Sigmoid colon (tissue), 7 donors: ENCODE data around the gene BCL2L12. TPM values are rescaled to one million over a fixed set of nuclear protein-coding genes. Genes with fewer than 3 reads are reported as not detected.

Experiments used
- DNase-seq: peaks from one replicate; pipeline ENCODE4 v3.0.0-alpha.2; 2019
- H3K27ac ChIP-seq, 4 donors: fragments of 200-600 bp; sonication (generic); one replicate each; pipeline ENCODE4 v1.5.1; 2016 to 2019; ENCODE audit warnings: mild to moderate bottlenecking in 1 of 4
- H3K27me3 ChIP-seq, 3 donors: fragments of 200-600 bp; sonication (generic); one replicate each; pipeline ENCODE4 v1.5.1; 2019; ENCODE audit warnings: mild to moderate bottlenecking in 1 of 3
- H3K36me3 ChIP-seq, 4 donors: fragments of 200-600 bp; sonication (generic); one replicate each; pipeline ENCODE4 v1.5.1; 2016 to 2019
- H3K4me1 ChIP-seq, 4 donors: fragments of 200-600 bp; sonication (generic); one replicate each; pipeline ENCODE4 v1.5.1; 2017 to 2019
- H3K4me3 ChIP-seq, 4 donors: fragments of 200-600 bp; sonication (generic); one replicate each; pipeline ENCODE4 v1.5.1; 2017 to 2019; ENCODE audit warnings: mild to moderate bottlenecking in 2 of 4, moderate library complexity in 1 of 4
- H3K9me3 ChIP-seq, 4 donors: fragments of 200-600 bp in 3 of 4; sonication (generic) in 3 of 4; one replicate each; pipeline versions ENCODE4 v1.5.1 to v1.6.1; 2013 to 2019
- EP300 ChIP-seq, 4 donors: sonication (generic); formaldehyde crosslinking; IDR thresholded peaks; one replicate each; pipeline ENCODE4 v1.6.1; 2017; ENCODE audit warnings: antibody characterized with exemption in 4 of 4
- POLR2A ChIP-seq, 2 donors: fragments of 450-650 bp; IDR thresholded peaks; one replicate each; pipeline ENCODE4 v1.6.1; 2016; ENCODE audit warnings: antibody characterized with exemption in 2 of 2, mild to moderate bottlenecking in 2 of 2, moderate library complexity in 2 of 2
- POLR2AphosphoS5 ChIP-seq, 4 donors: sonication (generic); formaldehyde crosslinking; IDR thresholded peaks; one replicate each; pipeline ENCODE4 v1.6.1; 2017; ENCODE audit warnings: antibody characterized with exemption in 4 of 4
- WGBS, 2 donors: extraction: QIAGEN DNeasy Blood & Tissue Kit; methylation state at CpG; one replicate each; pipeline ENCODE4 v1.1.7; 2013; 5-methylcytosine and 5-hydroxymethylcytosine counted together
- intact Hi-C: fragments of 100-400 bp; cut with DNase I; formaldehyde crosslinking; loops from one replicate; pipeline ENCODE4 v1.15.1; 2023
- polyA plus RNA-seq, 3 donors: library from polyadenylated mRNA; stranded (reverse); fragments of 200-250 nt; gene quantifications; one replicate each; pipeline ENCODE4 v1.2.3, GENCODE V29; 2013
- total RNA-seq, 4 donors: library from RNA; depleted of rRNA; stranded (reverse); fragments of >200 nt; gene quantifications; one replicate each; pipeline ENCODE4 v1.1.0, GENCODE V29; 2016
- TF ChIP-seq, protein P1 (sequence below), 4 experiments: fragments of 450-650 bp in 3 of 4; fragments of 200-600 bp in 1 of 4; IDR thresholded peaks; one replicate each; pipeline ENCODE4 v1.5.1; 2016 to 2019; ENCODE audit warnings: antibody characterized with exemption in 4 of 4, mild to moderate bottlenecking in 3 of 4, moderate library complexity in 2 of 4
- donor health status: healthy with polysubstance abuse.
- donor health status: Bipolar disorder and iron deficiency.
- donor health status: healthy.

The BCL2L12 gene
- total and polyA plus RNA-seq, 7 donors = 4.6 to 43.6 (median 9.0) TPM

DNA sequence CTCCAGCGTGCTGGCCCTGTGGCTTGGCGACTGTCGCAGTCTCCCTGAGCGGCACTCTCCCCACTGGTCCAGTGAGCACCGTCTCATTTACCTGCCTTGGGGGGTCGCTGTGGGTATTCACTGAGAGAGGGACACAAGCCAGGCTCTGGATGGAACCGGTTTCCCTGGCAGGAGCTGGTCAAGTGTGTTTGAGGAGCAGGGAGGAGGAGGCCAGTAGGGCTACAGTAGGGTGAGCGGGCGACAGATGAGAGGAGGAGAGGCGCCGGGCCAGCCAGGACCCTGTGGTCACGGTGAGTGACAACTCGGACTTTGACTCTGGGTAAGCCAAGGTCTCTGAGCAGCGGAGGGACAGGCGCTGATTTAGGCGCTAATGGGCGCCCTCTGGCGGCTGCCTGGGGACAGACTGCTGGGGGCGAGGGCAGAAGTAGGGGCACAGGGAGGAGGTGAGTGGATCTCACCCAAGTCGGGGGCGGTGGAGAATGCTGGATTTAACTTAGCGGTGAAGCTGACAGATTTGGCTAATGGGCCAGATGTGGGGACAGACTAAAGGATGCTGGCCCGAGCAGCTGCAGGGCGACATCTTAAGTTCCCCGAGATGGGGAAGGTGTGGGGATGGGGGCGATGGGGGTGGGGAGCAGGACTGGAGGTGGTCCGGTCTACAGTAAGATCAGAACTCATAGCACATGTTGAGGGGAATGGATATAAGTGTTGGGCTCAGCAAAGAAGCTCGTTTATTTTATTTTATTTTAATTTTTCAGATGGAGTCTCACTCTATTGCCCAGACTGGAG, 6.6 kb downstream of the BCL2L12 start:
- 18 to 31% methylated on average over 28 of the region's 28 CpGs for WGBS, 2 donors
- Histone ChIP-seq H3K27ac (peak overlapping the region in 3 of 4 donors; percentile 46 to 56 (median 53)), H3K36me3 (peaks cover 0 to 9% (median 0%) of the 10 kb centered on the region in 4 donors), H3K27me3 (no peaks in the 10 kb centered on the region), H3K4me1 (peaks cover 0 to 14% (median 13%) of the 10 kb centered on the region in 4 donors), H3K4me3 (no peak overlapping the region), H3K9me3 (no peaks in the 10 kb centered on the region)
- intact Hi-C loops = no loop called here
- peak; percentile 83 for DNase-seq
- TF ChIP-seq POLR2AphosphoS5 (IDR thresholded peaks at IDR 0.05) = no peak
- TF ChIP-seq, protein P1, sequence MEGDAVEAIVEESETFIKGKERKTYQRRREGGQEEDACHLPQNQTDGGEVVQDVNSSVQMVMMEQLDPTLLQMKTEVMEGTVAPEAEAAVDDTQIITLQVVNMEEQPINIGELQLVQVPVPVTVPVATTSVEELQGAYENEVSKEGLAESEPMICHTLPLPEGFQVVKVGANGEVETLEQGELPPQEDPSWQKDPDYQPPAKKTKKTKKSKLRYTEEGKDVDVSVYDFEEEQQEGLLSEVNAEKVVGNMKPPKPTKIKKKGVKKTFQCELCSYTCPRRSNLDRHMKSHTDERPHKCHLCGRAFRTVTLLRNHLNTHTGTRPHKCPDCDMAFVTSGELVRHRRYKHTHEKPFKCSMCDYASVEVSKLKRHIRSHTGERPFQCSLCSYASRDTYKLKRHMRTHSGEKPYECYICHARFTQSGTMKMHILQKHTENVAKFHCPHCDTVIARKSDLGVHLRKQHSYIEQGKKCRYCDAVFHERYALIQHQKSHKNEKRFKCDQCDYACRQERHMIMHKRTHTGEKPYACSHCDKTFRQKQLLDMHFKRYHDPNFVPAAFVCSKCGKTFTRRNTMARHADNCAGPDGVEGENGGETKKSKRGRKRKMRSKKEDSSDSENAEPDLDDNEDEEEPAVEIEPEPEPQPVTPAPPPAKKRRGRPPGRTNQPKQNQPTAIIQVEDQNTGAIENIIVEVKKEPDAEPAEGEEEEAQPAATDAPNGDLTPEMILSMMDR (IDR thresholded peaks at IDR 0.05) = peak; percentile 66 to 92 (median 80)

DNA sequence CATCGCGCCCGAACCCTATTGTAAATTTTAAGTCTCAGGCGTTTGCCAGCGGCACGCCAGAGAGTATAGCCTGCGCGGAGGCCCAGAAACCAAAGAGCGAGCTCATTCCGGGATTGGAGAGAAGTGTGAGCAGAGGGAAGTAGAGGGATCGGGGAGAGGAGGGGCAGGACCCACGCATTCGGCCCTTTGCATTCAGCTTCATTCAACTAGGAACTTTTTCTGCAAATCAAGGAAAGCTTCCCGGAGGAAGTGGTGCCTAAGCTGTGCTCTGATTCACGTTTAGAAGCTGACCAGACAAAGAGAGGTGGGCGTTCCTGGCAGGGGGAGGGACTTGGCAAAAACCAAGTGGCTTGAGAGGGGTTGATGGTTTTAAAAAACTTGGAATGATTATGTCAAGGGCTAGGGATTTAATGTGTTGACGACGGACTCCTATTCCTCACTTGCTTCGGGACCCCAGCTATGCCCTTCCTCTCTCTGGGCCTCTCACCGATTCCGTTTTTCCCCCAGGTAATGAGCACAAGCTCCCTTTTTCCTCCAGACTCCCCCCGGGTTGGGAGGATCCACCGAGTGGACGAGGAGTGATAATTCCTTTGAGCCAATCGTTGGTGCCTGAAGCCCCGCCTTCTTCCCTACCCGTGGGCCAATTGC, 10.5 kb downstream of the BCL2L12 start:
- peak overlapping the region; percentile 84 to 94 (median 89) for H3K27ac ChIP-seq
- intact Hi-C loops = loop anchor here (2.0 to 5.0 kb wide), 3 partner anchors 84 to 201 kb away; partner anchors contain the start of genes AKT1S1, PRR12, RPS11 and TBC1D17
- no peaks in the 10 kb centered on the region for H3K9me3 ChIP-seq
- TF ChIP-seq EP300 (IDR thresholded peaks at IDR 0.05) (no peak), POLR2AphosphoS5 (IDR thresholded peaks at IDR 0.05) (peak; percentile 30 to 63 (median 49)), POLR2A (IDR thresholded peaks at IDR 0.05) (no peak)
- peak; percentile 97 for DNase-seq
- H3K36me3 ChIP-seq = peaks cover 0 to 5% (median 0%) of the 10 kb centered on the region in 4 donors
- H3K4me1 ChIP-seq = peaks cover 0 to 49% (median 49%) of the 10 kb centered on the region in 4 donors
- 1% methylated on average over 27 of the region's 27 CpGs for WGBS, 2 donors
- no peaks in the 10 kb centered on the region for H3K27me3 ChIP-seq
- peak overlapping the region; percentile 21 to 46 (median 40) for H3K4me3 ChIP-seq

- H3K4me1 ChIP-seq = peaks cover 0 to 55% (median 51%) of the 10 kb centered on the region in 4 donors
- peak overlapping the region; percentile 92 to 95 (median 94) for H3K27ac ChIP-seq
- intact Hi-C loops = loop anchor here (1.0 to 5.0 kb wide), 4 partner anchors 35 to 200 kb away; partner anchors contain the start of genes AKT1S1, PRR12, RPS11 and SCAF1
- TF ChIP-seq, protein P1 (IDR thresholded peaks at IDR 0.05) = no peak
- TF ChIP-seq POLR2A (IDR thresholded peaks at IDR 0.05) = no peak
- TF ChIP-seq EP300 (IDR thresholded peaks at IDR 0.05) = no peak
- TF ChIP-seq POLR2AphosphoS5 (IDR thresholded peaks at IDR 0.05) = no peak
- peak overlapping the region; percentile 71 to 96 (median 94) for H3K4me3 ChIP-seq
- 0% methylated on average over 34 of the region's 34 CpGs for WGBS, 2 donors
- H3K9me3 ChIP-seq = no peaks in the 10 kb centered on the region
- no peaks in the 10 kb centered on the region for H3K27me3 ChIP-seq
- peaks cover 2 to 10% (median 3%) of the 10 kb centered on the region in 4 donors for H3K36me3 ChIP-seq
- peak; percentile 100 for DNase-seq
Observed at GRCh38 chr19:49676784-49677230, 11.1 kb downstream of the BCL2L12 start.

GRCh38 chr19:49677231-49677900, 11.6 kb downstream of the BCL2L12 start, which contains the start of gene PRMT1:
Gene PRMT1, plus strand, starts transcription at chr19:49677271. Its CDS starts 10 bp downstream, at chr19:49677281.
- intact Hi-C loops = loop anchor here (1.0 to 5.0 kb wide), 4 partner anchors 35 to 199 kb away; partner anchors contain the start of genes AKT1S1, PRR12, RPS11 and SCAF1
- TF ChIP-seq EP300 (IDR thresholded peaks at IDR 0.05) = no peak
- TF ChIP-seq POLR2AphosphoS5 (IDR thresholded peaks at IDR 0.05) = peak; percentile 79 to 92 (median 91)
- peak; percentile 72 to 85 for TF ChIP-seq POLR2A (IDR thresholded peaks at IDR 0.05)
- WGBS, 2 donors = 1% methylated on average over 57 of the region's 57 CpGs
- no peaks in the 10 kb centered on the region for H3K9me3 ChIP-seq
- peaks cover 0 to 50% (median 46%) of the 10 kb centered on the region in 4 donors for H3K4me1 ChIP-seq
- H3K27ac ChIP-seq = peak within 1 kb of the TSS; percentile 92 to 95 (median 94)
- H3K4me3 ChIP-seq = peak within 1 kb of the TSS; percentile 71 to 96 (median 94)
- H3K36me3 ChIP-seq = peaks cover 6 to 16% (median 8%) of the 10 kb centered on the region in 4 donors
- no peaks in the 10 kb centered on the region for H3K27me3 ChIP-seq
- no peak for DNase-seq
